PC-3 (cell line): ENCODE results near the gene TTLL7. TPM values are rescaled to one million over a fixed set of nuclear protein-coding genes. Genes with fewer than 3 reads are reported as not detected.

Experiments used
- ATAC-seq: fragments of 200-7000 bp; cut with Tn5 transposase; 2 replicates; pipeline ENCODE4 v1.9.1; 2020; ENCODE audit warnings: mild to moderate bottlenecking, moderate library complexity
- BruUV-seq: library from RNA; stranded (reverse); fragments of 400-500 nt; replicated peaks from 2 replicates; lab custom pipeline; 2021; lab: Mats Ljungman, UMichigan
- CTCF ChIA-PET: fragments of 300-600 bp; sonication (Branson Sonifier 250); formaldehyde crosslinking; loops from one replicate; lab custom pipeline; 2022; ENCODE audit warnings: antibody characterized with exemption; lab: Charles Lee
- POLR2A ChIA-PET: fragments of 300-600 bp; sonication (Branson Sonifier 250); formaldehyde crosslinking; loops from one replicate; lab custom pipeline; 2022; ENCODE audit warnings: antibody characterized with exemption; ENCODE audit not compliant: unreplicated experiment; lab: Charles Lee
- DNase-seq: peaks from one replicate; pipeline ENCODE4 v3.0.0-alpha.2; 2015
- H2AFZ ChIP-seq: fragments of 300-600 bp; sonication (generic); 2 replicates; pipeline ENCODE4 v1.6.0; 2016; ENCODE audit warnings: antibody characterized with exemption, low read length
- H3F3A ChIP-seq: fragments of 300-600 bp; sonication (generic); one replicate; pipeline ENCODE4 v1.6.0; 2017; ENCODE audit warnings: antibody characterized with exemption, low read length, control low read depth, mild to moderate bottlenecking; ENCODE audit not compliant: unreplicated experiment
- H3K27ac ChIP-seq: fragments of 300-600 bp; sonication (generic); 2 replicates; pipeline ENCODE4 v1.5.1; 2016; ENCODE audit warnings: mild to moderate bottlenecking, low read length
- H3K27me3 ChIP-seq: fragments of 300-600 bp; sonication (generic); 2 replicates; pipeline ENCODE4 v1.6.1; 2016; ENCODE audit warnings: low read length, mixed read lengths
- H3K36me3 ChIP-seq: fragments of 300-600 bp; sonication (generic); 2 replicates; pipeline ENCODE4 v1.6.1; 2016; ENCODE audit warnings: low read depth, mixed run types, low read length, mixed read lengths
- H3K4me1 ChIP-seq: fragments of 300-600 bp; sonication (generic); 2 replicates; pipeline ENCODE4 v1.5.1; 2016; ENCODE audit warnings: low read length; ENCODE audit not compliant: insufficient read depth
- H3K4me2 ChIP-seq: fragments of 300-600 bp; sonication (generic); 2 replicates; pipeline ENCODE4 v1.6.0; 2016; ENCODE audit warnings: low read length
- H3K4me3 ChIP-seq: fragments of 300-600 bp; sonication (generic); 2 replicates; pipeline ENCODE4 v1.5.1; 2016; ENCODE audit warnings: mild to moderate bottlenecking, low read length, mixed read lengths
- H3K79me2 ChIP-seq: fragments of 300-600 bp; sonication (generic); 2 replicates; pipeline ENCODE4 v1.6.1; 2017; ENCODE audit warnings: low read length, mixed read lengths
- H3K9ac ChIP-seq: fragments of 300-600 bp; sonication (generic); 2 replicates; pipeline ENCODE4 v1.6.0; 2016; ENCODE audit warnings: mild to moderate bottlenecking, low read length
- H3K9me2 ChIP-seq: fragments of 300-600 bp; sonication (generic); replicated peaks from 2 replicates; pipeline ENCODE4 v1.6.1; 2016; ENCODE audit warnings: mixed run types, low read length, mixed read lengths
- H3K9me3 ChIP-seq: fragments of 300-600 bp; sonication (generic); 2 replicates; pipeline ENCODE4 v1.6.1; 2016; ENCODE audit warnings: low read length, mixed read lengths
- H4K20me1 ChIP-seq: fragments of 300-600 bp; sonication (generic); 2 replicates; pipeline ENCODE4 v1.6.1; 2016; ENCODE audit warnings: low read length, mixed read lengths
- EZH2 ChIP-seq: fragments of 300-600 bp; sonication (generic); IDR thresholded peaks from one replicate; pipeline ENCODE4 v1.6.1; 2017; ENCODE audit warnings: antibody characterized with exemption, mild to moderate bottlenecking, low read length; ENCODE audit not compliant: unreplicated experiment
- EZH2phosphoT487 ChIP-seq: fragments of 300-600 bp; sonication (generic); IDR thresholded peaks from 2 replicates; pipeline ENCODE4 v1.6.1; 2018; ENCODE audit warnings: mild to moderate bottlenecking, antibody characterized with exemption, low read length, borderline replicate concordance
- intact Hi-C: fragments of 100-400 bp; cut with micrococcal nuclease; formaldehyde crosslinking; loops from 2 replicates; pipeline ENCODE4 v1.9.0; 2023
- total RNA-seq: library from RNA; depleted of rRNA; stranded (reverse); fragments of >200 nt; gene quantifications from 2 replicates; pipeline ENCODE4 v1.2.3, GENCODE V29; 2014
- TF ChIP-seq, protein P1 (sequence below): fragments of 300-600 bp; sonication (generic); conservative IDR thresholded peaks from 2 replicates; pipeline ENCODE4 v1.5.1; 2017; ENCODE audit warnings: antibody characterized with exemption, low read depth, mild to moderate bottlenecking, low read length

Gene TTLL7
- total RNA-seq, 1 experiment from 2014 or later = 3.8 TPM

DNA sequence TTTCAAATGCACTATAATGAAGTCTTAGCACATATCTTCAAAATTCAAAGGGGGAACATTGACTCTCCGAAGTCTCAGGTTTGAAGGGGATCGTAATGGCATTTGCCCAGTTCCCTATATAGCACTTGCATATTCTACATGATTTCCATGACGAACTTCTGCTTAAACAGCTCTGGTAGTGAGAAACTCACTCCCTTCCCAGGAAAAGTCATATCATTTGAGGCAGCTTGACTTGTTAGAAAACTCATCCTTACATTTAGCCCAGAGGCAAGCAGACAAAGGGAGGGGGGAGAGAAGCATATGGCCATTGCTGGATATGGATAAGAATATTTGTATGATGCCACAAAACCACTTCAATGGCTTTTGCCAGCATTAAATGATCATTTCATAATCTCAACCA lies 27.0 kb upstream of the TTLL7 start:
- no peaks in the 10 kb centered on the region for H3K9me2 ChIP-seq
- no peak overlapping the region for H3K4me2 ChIP-seq
- intact Hi-C loops = no loop called here
- no TSS peak for BruUV-seq
- no peaks in the 10 kb centered on the region for H4K20me1 ChIP-seq
- H3K36me3 ChIP-seq = no peaks in the 10 kb centered on the region
- H3K4me1 ChIP-seq = no peaks in the 10 kb centered on the region
- H3F3A ChIP-seq = no peaks in the 10 kb centered on the region
- H2AFZ ChIP-seq = no peak overlapping the region; the same call in 1 of the 2 replicates
- POLR2A ChIA-PET = no interaction called here
- no peak for DNase-seq
- no peak overlapping the region for H3K9ac ChIP-seq
- H3K4me3 ChIP-seq = no peak overlapping the region
- no peaks in the 10 kb centered on the region for H3K79me2 ChIP-seq
- H3K27me3 ChIP-seq = no peaks in the 10 kb centered on the region
- ATAC-seq = no peak
- CTCF ChIA-PET = no interaction called here
- H3K27ac ChIP-seq = no peak overlapping the region
- TF ChIP-seq EZH2phosphoT487 (no peak), EZH2 (no peak)
- TF ChIP-seq, protein P1, sequence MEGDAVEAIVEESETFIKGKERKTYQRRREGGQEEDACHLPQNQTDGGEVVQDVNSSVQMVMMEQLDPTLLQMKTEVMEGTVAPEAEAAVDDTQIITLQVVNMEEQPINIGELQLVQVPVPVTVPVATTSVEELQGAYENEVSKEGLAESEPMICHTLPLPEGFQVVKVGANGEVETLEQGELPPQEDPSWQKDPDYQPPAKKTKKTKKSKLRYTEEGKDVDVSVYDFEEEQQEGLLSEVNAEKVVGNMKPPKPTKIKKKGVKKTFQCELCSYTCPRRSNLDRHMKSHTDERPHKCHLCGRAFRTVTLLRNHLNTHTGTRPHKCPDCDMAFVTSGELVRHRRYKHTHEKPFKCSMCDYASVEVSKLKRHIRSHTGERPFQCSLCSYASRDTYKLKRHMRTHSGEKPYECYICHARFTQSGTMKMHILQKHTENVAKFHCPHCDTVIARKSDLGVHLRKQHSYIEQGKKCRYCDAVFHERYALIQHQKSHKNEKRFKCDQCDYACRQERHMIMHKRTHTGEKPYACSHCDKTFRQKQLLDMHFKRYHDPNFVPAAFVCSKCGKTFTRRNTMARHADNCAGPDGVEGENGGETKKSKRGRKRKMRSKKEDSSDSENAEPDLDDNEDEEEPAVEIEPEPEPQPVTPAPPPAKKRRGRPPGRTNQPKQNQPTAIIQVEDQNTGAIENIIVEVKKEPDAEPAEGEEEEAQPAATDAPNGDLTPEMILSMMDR = no peak
- no peaks in the 10 kb centered on the region for H3K9me3 ChIP-seq

DNA sequence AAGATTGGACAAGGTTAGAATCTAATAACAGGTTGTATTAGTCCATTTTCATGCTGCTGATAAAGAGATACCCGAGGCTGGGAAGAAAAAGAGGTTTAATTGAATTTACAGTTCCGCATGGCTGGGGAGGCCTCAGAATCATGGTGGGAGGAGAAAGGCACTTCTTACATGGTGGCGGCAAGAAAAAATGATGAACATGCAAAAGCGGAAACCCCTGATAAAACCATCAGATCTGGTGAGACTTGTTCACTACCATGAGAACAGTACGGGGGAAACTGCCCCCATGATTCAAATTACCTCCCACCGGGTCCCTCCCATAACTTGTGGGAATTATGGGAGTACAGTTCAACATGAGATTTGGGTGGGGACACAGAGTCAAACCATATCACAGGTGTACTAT lies 22.9 kb upstream of the TTLL7 start:
- intact Hi-C loops = no loop called here
- Histone ChIP-seq H3K9me2 (no peaks in the 10 kb centered on the region), H3K9me3 (no peaks in the 10 kb centered on the region), H3K36me3 (no peaks in the 10 kb centered on the region), H3K79me2 (no peaks in the 10 kb centered on the region), H3K27ac (no peak overlapping the region), H3K4me2 (no peak overlapping the region), H3K9ac (no peak overlapping the region), H2AFZ (no peak overlapping the region), H3K4me1 (peaks cover 14% of the 10 kb centered on the region), H3K4me3 (no peak overlapping the region), H3K27me3 (no peaks in the 10 kb centered on the region), H4K20me1 (no peaks in the 10 kb centered on the region), H3F3A (no peaks in the 10 kb centered on the region)
- POLR2A ChIA-PET = no interaction called here
- TF ChIP-seq EZH2 = no peak
- TF ChIP-seq, protein P1 = no peak
- TF ChIP-seq EZH2phosphoT487 = no peak
- CTCF ChIA-PET = no interaction called here
- DNase-seq = no peak
- ATAC-seq = no peak
- BruUV-seq = no TSS peak

DNA sequence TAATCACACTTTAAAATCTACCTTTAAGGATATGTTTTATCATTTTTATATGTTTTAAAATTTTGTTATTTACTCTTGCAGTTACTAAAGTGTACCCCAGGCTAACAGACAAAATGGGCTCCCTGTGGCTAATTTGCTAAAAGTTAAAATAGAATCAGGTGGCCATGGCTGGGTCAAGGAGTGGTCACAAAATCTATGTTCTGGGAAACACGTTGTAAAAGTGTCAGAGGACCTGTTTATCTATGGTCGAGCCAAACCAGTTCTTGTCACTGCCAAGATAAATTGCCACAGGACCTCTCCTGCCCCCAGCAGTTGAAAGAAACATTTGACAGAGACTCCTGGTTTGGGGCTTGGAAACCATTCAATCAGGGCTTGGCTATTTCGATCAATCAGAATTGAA lies 21.2 kb upstream of the TTLL7 start:
- no peak overlapping the region for H3K4me3 ChIP-seq
- peak overlapping the region; percentile 26; the same call in 1 of the 2 replicates for H3K4me2 ChIP-seq
- ChIA-PET CTCF (no interaction called here), POLR2A (no interaction called here)
- H2AFZ ChIP-seq = no peak overlapping the region
- intact Hi-C loops = no loop called here
- H3K27me3 ChIP-seq = no peaks in the 10 kb centered on the region
- peak; percentile 15; the same call in 1 of the 2 replicates for ATAC-seq
- H4K20me1 ChIP-seq = no peaks in the 10 kb centered on the region
- H3K27ac ChIP-seq = no peak overlapping the region
- TF ChIP-seq EZH2 = no peak
- TF ChIP-seq, protein P1 = peak; percentile 27; the same call in 1 of the 2 replicates
- no peaks in the 10 kb centered on the region for H3F3A ChIP-seq
- H3K9me3 ChIP-seq = no peaks in the 10 kb centered on the region
- H3K36me3 ChIP-seq = no peaks in the 10 kb centered on the region
- no TSS peak for BruUV-seq
- peaks cover 14% of the 10 kb centered on the region for H3K4me1 ChIP-seq
- H3K79me2 ChIP-seq = no peaks in the 10 kb centered on the region
- H3K9ac ChIP-seq = no peak overlapping the region
- H3K9me2 ChIP-seq = no peaks in the 10 kb centered on the region
- peak; percentile 63 for DNase-seq
